ENCODE measurements around the gene XPOT.
"Not testable (repeated sequence)": the region's sequence is repeated elsewhere in the genome, so short reads cannot be mapped to it uniquely, and the experiment has no call there.

XPOT gene

GRCh38 chr12:64403707-64404469 lies at the start of gene XPOT:
XPOT (plus strand) TSS chr12:64404392; CDS start chr12:64410036, 5,644 bp downstream.
- Histone ChIP-seq H4K20me1 (peaks cover 12 to 36% (median 19%) of the 10 kb centered on the region in 11 experiments; a peak in 17 of 22 replicates), H3K36me3 (peaks cover 0 to 23% (median 12%) of the 10 kb centered on the region in 11 experiments; a peak in 13 of 22 replicates), H3K27me3 (no peaks in the 10 kb centered on the region), H3K4me1 (peaks cover 23 to 37% (median 33%) of the 10 kb centered on the region in 10 experiments; a peak in 19 of 20 replicates), H3K9ac (peak within 1 kb of the TSS; percentile 88 to 100 (median 99)), H3K27ac (peak within 1 kb of the TSS; percentile 86 to 100 (median 99)), H3K9me3 (replicated peaks in 1 of 11) (no peaks in the 10 kb centered on the region), H3K4me3 (peak within 1 kb of the TSS; percentile 74 to 95 (median 90)), H3K4me2 (peak within 1 kb of the TSS; percentile 78 to 96 (median 88))
- no peak for TF ChIP-seq Cebpa-rat (IDR thresholded peaks at IDR 0.05)

GRCh38 chr12:64356209-64356608 lies 48.0 kb upstream of the XPOT start:
- not testable (repeated sequence) for H3K4me1 ChIP-seq

GRCh38 chr12:64361173-64361572 lies 43.0 kb upstream of the XPOT start:
- H3K4me1 ChIP-seq, H3K36me3 ChIP-seq, H3K9ac ChIP-seq, H3K27me3 ChIP-seq, H3K4me3 ChIP-seq, H4K20me1 ChIP-seq, H3K27ac ChIP-seq, H3K4me2 ChIP-seq: not testable (repeated sequence)
- peaks cover 6 to 15% (median 9%) of the 10 kb centered on the region in 11 experiments for H3K9me3 ChIP-seq (replicated peaks in 1 of 11)

More at GRCh38 chr12:64356209-64356608, 48.0 kb upstream of the XPOT start:
- H3K9me3 ChIP-seq (replicated peaks in 1 of 11) = peaks cover 19 to 37% (median 29%) of the 10 kb centered on the region in 11 experiments
- not testable (repeated sequence) for H3K4me3 ChIP-seq, H4K20me1 ChIP-seq, H3K36me3 ChIP-seq, H3K27me3 ChIP-seq, H3K4me2 ChIP-seq, H3K27ac ChIP-seq, H3K9ac ChIP-seq

- no peak overlapping the region for H3K4me3 ChIP-seq
- H3K27ac ChIP-seq = no peak overlapping the region
- H3K9ac ChIP-seq = no peak overlapping the region
- H3K9me3 ChIP-seq (replicated peaks in 1 of 11) = 0 out of 22 replicates have a peak, but pooled peaks cover 0 to 3% (median 0%) of the 10 kb centered on the region in 11 experiments
- no peaks in the 10 kb centered on the region for H3K36me3 ChIP-seq
- H3K4me2 ChIP-seq = no peak overlapping the region
- H3K27me3 ChIP-seq = no peaks in the 10 kb centered on the region
- no peaks in the 10 kb centered on the region for H4K20me1 ChIP-seq
- TF ChIP-seq Cebpa-rat (IDR thresholded peaks at IDR 0.05) = no peak
- H3K4me1 ChIP-seq = no peaks in the 10 kb centered on the region
Observed at GRCh38 chr12:64362721-64363305, 41.4 kb upstream of the XPOT start.

- H4K20me1 ChIP-seq = no peaks in the 10 kb centered on the region
- no peak for TF ChIP-seq Cebpa-rat (IDR thresholded peaks at IDR 0.05)
- H3K9ac ChIP-seq = no peak overlapping the region
- no peak overlapping the region for H3K4me3 ChIP-seq
- no peak overlapping the region for H3K4me2 ChIP-seq
- no peaks in the 10 kb centered on the region for H3K27me3 ChIP-seq
- no peak overlapping the region for H3K27ac ChIP-seq
- H3K36me3 ChIP-seq = no peaks in the 10 kb centered on the region
- H3K4me1 ChIP-seq = peaks cover 4 to 20% (median 12%) of the 10 kb centered on the region in 10 experiments; a peak in 14 of 20 replicates
- peaks cover 0 to 28% (median 15%) of the 10 kb centered on the region in 11 experiments; a peak in 15 of 22 replicates for H3K9me3 ChIP-seq (replicated peaks in 1 of 11)
Observed at GRCh38 chr12:64383675-64384074, 20.5 kb upstream of the XPOT start.

GRCh38 chr12:64385019-64385418 lies 19.2 kb upstream of the XPOT start:
- Histone ChIP-seq H3K36me3 (no peaks in the 10 kb centered on the region), H3K4me2 (peak overlapping the region in 10 of 11 experiments; percentile 12 to 56 (median 30); a peak in 14 of 22 replicates), H3K9ac (no peak overlapping the region), H3K9me3 (replicated peaks in 1 of 11) (peaks cover 4 to 23% (median 14%) of the 10 kb centered on the region in 11 experiments; a peak in 20 of 22 replicates), H4K20me1 (no peaks in the 10 kb centered on the region), H3K4me1 (peaks cover 4 to 29% (median 12%) of the 10 kb centered on the region in 10 experiments; a peak in 14 of 20 replicates), H3K27ac (no peak overlapping the region), H3K27me3 (peaks cover 0 to 2% (median under 1%) of the 10 kb centered on the region in 11 experiments; a peak in 6 of 22 replicates), H3K4me3 (no peak overlapping the region)
- TF ChIP-seq Cebpa-rat (IDR thresholded peaks at IDR 0.05) = no peak

- H3K27ac ChIP-seq = no peak overlapping the region; a peak in 1 of 22 replicates
- peak overlapping the region; percentile 8 to 56 (median 29); a peak in 17 of 22 replicates for H3K4me2 ChIP-seq
- no peak overlapping the region for H3K9ac ChIP-seq
- peaks cover 0 to 7% (median 5%) of the 10 kb centered on the region in 11 experiments; a peak in 11 of 22 replicates for H3K27me3 ChIP-seq
- H3K9me3 ChIP-seq (replicated peaks in 1 of 11) = peaks cover 8 to 23% (median 14%) of the 10 kb centered on the region in 11 experiments; a peak in 20 of 22 replicates
- H3K4me3 ChIP-seq = no peak overlapping the region
- H4K20me1 ChIP-seq = no peaks in the 10 kb centered on the region
- peaks cover 4 to 29% (median 12%) of the 10 kb centered on the region in 10 experiments; a peak in 14 of 20 replicates for H3K4me1 ChIP-seq
- TF ChIP-seq Cebpa-rat (IDR thresholded peaks at IDR 0.05) = no peak
- H3K36me3 ChIP-seq = no peaks in the 10 kb centered on the region
Observed at GRCh38 chr12:64385468-64385867, 18.7 kb upstream of the XPOT start.

GRCh38 chr12:64387197-64387816 lies 16.9 kb upstream of the XPOT start:
- H3K4me1 ChIP-seq = peaks cover 4 to 29% (median 12%) of the 10 kb centered on the region in 10 experiments; a peak in 14 of 20 replicates
- no peak overlapping the region for H3K4me2 ChIP-seq
- no peak overlapping the region for H3K4me3 ChIP-seq
- no peak overlapping the region for H3K9ac ChIP-seq
- no peak overlapping the region for H3K27ac ChIP-seq
- no peaks in the 10 kb centered on the region for H3K36me3 ChIP-seq
- TF ChIP-seq Cebpa-rat (IDR thresholded peaks at IDR 0.05) = no peak
- peaks cover 0 to 17% (median 8%) of the 10 kb centered on the region in 11 experiments; a peak in 12 of 22 replicates for H3K27me3 ChIP-seq
- peaks cover 10 to 18% (median 13%) of the 10 kb centered on the region in 11 experiments; a peak in 19 of 22 replicates for H3K9me3 ChIP-seq (replicated peaks in 1 of 11)
- H4K20me1 ChIP-seq = no peaks in the 10 kb centered on the region

- no peak overlapping the region for H3K9ac ChIP-seq
- H3K9me3 ChIP-seq (replicated peaks in 1 of 11) = peaks cover 10 to 18% (median 13%) of the 10 kb centered on the region in 11 experiments; a peak in 19 of 22 replicates
- no peaks in the 10 kb centered on the region for H4K20me1 ChIP-seq
- TF ChIP-seq Cebpa-rat (IDR thresholded peaks at IDR 0.05) = no peak
- H3K4me1 ChIP-seq = peaks cover 4 to 29% (median 12%) of the 10 kb centered on the region in 10 experiments; a peak in 14 of 20 replicates
- H3K4me3 ChIP-seq = no peak overlapping the region
- no peak overlapping the region for H3K27ac ChIP-seq
- peak overlapping the region in 4 of 11 experiments; percentile 35 to 46 (median 39); a peak in 6 of 22 replicates for H3K4me2 ChIP-seq
- H3K36me3 ChIP-seq = no peaks in the 10 kb centered on the region
- H3K27me3 ChIP-seq = peaks cover 0 to 17% (median 8%) of the 10 kb centered on the region in 11 experiments; a peak in 12 of 22 replicates
Observed at GRCh38 chr12:64389154-64389553, 15.0 kb upstream of the XPOT start.

Data from BLaER1 treated with 17β-estradiol and CSF1 and Interleukin-3, amounts not matched to agents 10 nM and 100 nM (cell line).